HG03460 (cell line): ENCODE data around the gene TMEM116.
"Not testable (repeated sequence)": the region's sequence is repeated elsewhere in the genome, so short reads cannot be mapped to it uniquely, and the experiment has no call there.

Source experiments
- ATAC-seq: cut with Tn5 transposase; IDR thresholded peaks from one replicate; pipeline ENCODE4 v1.9.1; 2021; ENCODE audit not compliant: unreplicated experiment

TMEM116 gene

DNA sequence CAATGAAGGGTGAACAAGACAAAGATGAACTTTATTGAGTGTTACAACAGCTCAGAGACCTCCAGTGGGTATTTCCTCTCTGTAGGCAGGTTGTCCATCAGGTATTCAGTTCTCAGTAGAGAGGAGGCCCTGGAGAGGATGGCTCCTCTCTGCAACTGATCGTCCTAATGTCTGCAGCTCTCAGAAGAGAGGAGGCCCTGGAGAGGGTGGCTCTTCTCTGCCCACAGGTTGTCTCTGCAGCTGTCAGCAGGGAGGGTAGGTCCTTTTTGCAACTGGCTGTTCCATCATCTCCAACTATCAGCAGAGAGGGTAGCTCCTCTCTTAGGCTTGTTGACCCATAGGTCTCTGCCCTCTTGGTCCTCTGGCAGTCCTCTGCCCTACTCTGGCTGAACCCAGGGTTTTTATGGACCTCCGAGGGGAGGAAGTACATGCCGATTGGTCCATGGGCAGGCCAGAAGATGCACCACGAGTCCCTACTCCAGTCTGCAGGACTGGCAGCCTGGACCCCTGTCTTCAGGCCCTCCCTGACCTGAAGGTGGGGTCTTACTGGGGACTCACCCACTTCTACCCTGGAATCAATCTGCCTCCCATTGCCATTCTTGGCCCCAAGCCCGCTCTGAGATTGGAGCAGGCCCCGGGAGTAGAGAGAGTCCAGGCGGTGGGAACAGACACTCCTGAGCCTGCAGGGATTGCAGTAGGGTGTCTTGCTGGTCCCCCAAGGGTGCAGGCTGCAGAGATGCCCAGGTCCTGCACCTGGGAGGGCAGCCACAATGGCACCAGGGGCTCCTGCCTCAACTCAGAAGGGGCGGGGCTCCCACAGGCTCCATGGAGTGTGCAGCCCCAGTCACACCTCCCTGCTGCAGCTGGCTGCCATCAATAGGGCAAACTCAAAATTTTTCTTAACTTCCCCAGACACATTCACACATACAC is 2.3 kb downstream of the TMEM116 start:
- no peak for ATAC-seq

DNA sequence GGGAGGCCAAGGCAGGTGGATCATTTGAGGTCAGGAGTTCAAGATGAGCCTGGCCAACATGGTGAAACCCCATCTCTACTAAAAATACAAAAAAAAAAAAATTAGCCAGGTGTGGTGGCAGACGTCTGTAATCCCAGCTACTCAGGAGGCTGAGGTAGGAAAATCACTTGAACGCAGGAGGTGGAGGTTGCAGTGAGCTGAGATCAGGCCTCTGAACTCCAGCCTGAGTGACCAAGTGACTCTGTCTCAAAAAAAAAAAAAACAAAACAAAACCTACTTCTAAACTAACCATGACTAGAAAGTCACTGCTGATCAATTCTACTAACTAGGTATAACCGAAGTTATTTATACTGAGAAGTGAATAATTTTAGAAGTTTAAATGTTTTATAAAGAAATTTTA is 3.4 kb downstream of the TMEM116 start:
- not testable (repeated sequence) for ATAC-seq

DNA sequence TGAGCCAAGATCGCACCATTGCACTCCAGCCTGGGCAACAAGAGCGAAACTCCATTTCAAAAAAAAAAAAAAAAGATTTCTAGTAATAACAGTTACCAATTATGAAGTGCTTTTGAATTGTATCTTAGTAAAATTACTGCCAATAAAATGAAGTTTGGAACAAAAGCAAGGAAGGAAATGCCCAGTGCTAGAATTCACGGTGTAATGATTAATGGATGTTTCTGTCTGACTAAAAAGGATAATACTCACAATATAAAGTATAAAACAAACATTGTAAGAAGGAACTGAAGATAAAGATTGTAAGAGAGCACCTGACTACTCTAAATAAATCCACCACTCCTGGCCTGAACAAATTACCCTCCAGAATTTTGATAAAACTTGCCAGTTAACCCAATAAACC is 4.0 kb downstream of the TMEM116 start:
- no peak for ATAC-seq

DNA sequence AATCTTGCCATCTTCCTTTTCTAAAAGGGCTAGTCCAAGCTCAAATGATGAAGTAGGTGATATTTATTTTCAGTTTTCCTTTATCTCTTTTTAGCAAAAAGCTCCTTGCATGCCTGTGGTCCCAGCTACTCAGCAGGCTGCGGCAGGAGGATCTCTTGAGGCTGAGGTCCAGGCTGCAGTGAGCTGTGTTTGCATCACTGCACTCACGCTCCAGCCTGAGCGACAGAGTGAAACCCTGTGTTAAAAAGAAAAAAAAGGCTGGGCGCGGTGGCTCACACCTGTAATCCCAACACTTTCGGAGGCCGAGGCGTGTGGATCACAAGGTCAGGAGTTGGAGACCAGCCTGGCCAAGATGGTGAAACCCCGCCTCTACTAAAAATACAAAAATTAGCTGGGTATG is 5.0 kb downstream of the TMEM116 start:
- no peak for ATAC-seq

DNA sequence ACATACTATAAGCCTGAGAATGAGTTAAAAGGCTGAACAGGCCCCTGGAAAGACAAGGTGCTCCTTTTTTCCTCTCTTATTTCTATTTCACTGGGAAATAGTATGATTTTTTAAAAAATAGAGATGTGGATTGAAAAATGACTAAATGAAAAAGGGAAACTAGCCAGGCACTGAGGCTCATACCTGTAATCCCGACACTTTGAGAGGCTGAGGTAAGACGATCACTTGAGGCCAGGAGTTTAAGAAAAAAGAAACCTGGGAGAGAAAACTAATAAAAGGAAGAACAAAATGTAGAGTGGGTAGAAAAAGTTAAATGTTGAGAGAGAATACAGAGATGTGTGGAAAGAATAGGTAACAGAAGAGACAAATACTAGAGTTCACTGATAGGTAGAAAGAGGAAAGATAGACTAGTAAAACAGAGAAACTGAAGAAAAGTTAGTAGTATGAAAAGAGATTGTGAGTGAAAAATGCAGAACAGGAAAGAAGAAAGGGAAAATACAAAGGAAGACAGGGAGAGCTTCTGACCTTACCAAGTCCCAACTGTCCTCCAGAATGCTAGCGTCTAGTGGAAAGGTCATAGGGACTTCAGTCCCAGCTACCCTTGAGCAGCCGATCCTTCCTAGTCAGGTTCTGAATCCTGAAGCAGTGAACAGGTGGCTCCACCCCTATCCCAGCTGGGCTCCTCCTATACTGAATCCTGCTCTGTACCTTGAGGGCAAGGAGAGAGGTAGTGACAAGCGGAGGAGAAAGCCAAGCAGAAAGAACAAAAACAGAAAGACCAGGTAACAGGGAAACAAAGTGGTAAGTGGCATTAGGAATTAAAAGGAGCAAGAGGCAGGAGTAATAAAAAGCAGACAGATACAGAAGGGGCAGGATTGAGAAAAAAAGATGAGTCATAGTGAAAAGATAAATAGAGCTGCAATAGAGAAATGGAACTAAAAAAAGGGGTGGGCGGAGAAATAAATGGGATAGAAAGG is 7.3 kb downstream of the TMEM116 start:
- no peak for ATAC-seq

DNA sequence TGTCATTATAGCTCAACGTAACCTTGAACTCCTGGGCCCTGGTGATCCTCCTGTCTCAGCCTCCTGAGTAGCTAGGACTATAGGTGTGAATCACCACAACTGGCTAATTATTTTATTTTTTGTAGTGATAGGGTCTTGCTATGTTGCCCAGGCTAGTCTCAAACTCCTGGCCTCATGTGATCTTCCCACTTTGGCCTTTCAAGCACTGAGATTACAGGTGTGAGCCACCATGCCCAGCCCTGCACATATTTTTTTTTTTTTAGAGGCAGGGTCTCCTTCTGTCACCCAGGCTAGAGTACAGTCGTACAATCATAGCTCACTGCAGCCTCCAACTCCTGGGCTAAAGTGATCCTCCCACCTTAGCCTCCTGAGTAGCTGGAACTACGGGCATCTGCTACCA is 8.9 kb downstream of the TMEM116 start:
- no peak for ATAC-seq

DNA sequence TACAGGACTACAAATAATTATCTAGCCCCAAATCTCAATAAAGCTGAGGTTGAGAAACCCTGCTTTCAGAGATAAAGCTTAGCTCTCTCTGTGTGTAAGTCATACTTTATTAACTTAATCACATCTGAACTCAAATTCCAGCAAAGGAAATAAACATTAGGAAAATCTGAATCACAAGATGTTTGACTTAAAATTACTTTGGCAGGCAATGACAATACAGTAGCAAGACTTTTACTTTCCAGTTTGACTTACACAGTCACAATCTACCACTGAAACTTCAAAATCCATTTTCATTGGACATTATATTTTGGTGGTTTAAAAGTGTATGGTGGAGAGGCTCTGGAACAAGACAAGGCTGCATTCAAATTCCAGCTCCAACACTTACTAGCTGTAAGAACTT is 11.4 kb downstream of the TMEM116 start:
- ATAC-seq: no peak

DNA sequence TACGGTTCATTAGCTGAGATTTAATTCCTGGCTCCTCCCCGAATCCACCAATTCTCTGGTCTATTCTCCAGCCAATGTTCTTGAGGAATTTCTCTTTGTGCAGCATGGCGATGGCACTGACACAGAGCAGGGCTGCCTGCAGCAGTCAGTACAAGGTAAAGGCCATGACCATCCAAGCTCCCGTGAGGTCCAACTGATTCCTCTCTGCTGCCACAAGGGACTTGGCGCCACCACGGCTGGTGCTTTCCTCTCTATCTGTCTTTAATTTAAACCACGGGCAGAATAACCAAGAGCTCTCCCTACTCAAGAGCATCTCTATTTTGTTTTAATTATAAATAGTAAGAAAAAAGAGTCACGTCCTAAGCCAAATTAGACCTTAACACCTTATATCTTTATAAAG is 12.1 kb downstream of the TMEM116 start:
- no peak for ATAC-seq

DNA sequence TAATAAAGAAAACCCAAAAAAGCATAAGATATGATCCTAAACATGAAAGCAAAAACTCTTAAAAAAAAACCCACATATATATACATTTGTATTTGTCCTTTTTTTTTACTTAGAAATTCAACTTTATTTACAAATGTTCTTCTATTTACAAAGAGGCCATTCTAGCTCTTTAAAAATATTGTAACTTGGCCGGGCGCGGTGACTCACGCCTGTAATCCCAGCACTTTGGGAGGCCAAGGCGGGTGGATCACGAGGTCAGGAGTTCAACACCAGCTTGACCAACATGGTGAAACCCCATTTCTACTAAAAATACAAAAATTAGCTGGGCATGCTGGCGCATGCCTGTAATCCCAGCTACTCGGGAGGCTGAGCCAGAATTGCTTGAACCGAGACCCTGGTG is 13.8 kb downstream of the TMEM116 start:
- not testable (repeated sequence) for ATAC-seq

DNA sequence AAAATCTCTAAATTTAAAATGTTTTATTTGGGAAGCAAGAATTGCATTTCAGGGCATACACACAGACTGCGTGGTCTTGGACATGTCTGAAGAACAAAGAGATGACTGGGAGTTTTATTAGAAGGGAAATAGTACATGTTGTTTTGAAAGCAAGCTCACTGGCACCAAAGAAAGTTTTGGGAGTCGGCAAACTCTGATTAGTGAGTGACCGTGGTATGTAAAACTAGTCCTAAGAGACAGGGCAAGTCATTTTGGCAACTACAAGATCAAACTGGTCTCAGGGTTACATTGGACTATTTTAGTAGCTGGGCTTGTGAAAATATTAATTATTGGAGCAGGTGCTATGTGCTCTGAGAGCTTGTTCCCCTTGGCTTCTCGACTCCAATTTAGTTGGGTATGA is 14.9 kb downstream of the TMEM116 start:
- no peak for ATAC-seq

DNA sequence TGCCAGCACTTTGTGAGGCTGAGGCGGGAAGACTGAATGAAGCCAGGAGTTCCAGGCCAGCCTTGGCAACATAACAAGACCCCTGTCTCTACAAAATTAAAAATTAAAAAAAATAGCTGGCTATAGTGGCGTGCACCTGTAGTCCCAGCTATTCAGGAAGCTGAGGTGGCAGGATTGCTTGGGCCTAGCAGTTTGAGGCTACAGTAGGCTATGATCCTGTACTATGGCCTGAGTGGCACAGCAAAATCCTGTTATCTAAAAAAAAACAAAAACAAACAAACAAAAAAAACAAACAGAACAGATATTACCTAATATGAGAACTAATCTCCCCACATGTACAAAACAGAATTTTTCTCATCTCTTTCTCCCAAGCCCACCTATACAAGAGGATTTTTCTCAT is 15.7 kb downstream of the TMEM116 start:
- no peak for ATAC-seq

DNA sequence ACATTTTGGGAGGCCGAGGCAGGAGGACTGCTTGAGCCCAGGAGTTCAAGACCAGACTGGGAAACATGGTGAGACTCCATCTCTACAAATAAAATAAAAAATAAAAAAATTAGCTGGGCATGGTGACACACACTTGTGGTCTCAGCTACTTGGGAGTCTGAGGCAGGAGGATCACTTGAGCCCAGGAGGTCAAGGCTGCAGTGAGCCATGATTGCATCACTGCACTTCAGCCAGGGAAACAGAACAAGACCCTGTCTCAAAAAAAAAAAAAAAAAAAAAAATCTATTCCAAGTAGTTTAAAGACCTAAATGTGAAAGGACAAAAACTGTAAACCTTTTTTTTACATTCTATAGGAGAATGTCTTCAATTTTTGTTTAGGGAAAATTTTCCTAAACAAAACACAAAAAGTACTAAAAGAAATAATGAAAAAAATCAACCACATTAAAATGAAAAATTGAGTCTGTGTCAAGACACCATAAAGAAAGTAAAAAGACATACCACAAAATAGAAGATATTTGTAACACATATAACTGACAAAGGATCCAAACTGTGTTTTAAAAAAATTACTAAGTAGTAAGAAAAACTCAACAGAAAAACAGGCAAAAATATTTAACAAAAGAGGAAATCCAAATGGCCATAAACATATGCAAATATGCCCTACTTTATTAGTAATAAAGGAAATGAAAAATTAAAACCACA is 17.0 kb downstream of the TMEM116 start:
- no peak for ATAC-seq

DNA sequence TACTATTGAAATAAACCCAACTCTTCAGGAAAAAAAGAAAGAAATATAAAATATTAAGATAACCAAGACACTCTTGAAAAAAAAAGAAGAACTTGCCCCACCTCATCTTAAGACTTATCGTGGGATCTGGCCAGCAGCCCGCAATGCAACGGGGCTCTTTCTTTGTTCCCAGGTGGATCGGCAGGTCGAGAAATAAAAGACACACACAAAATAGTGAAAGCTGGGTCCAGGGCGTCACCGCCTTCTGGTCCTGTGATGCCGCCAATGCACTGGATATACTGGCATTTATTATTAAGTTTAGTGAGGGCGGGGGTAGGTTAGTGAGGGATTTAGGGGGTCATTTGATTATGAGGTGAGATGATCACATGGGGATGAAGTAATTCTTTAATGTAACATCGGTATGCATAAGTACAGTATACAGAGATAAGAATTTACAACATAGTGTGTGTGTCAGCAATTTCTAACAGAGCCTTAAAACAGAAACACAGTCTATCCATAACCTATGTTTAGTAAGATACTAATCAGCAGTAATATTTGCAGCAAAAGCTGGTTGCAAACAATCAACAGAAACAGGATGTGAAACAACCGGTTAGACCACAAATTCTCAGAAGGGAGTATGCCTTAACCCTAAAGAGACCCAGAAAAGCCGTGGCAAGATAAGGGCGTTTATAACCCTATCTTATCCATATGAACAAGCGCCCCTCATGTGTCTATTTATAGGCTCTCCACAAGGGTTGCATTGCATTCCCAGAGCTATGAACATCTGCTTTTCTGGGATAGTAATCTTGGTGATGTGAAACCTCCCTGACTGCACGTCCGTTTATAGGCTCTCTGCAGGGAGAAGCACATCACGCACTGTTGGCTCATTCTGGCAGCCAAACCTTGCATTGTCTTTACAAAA is 18.5 kb downstream of the TMEM116 start:
- not testable (repeated sequence) for ATAC-seq

DNA sequence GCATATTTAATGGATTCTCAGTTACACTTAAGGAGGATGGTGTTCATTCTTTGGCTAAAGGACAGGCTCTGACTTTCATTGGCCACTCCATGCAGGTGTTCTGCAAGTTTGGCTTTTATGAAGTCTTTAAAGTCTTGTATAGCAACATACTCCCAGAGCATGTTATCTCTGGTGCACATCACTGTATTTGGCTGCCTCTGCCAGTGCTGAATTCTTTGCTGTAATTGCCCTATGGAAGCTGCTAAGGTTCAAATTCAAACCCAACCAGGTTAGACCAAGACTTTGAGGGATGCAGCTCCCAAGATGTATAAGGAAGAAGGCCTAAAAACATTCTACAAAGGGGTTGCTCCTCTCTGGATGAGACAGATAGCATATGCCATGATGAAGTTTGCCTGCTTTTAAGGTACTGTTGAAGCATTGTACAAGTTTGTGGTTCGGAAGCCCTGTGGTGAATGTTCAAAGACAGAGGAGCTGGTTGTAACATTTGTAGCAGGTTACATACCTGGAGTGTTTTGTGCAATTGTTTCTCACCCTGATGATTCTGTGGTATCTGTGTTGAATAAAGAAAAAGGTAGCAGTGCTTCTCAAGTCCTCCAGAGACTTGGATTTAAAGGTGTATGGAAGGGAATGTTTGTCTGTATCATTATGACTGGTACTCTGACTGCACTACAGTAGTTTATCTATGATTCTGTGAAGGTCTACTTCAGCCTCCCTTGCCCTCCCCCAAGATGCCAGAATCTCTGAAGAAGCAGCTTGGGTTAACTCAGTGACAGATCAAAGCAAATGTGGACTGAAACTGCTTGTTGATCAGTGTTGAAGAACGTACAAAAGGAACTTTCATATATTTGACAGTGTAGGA is 19.4 kb downstream of the TMEM116 start:
- peak; percentile 53 for ATAC-seq

DNA sequence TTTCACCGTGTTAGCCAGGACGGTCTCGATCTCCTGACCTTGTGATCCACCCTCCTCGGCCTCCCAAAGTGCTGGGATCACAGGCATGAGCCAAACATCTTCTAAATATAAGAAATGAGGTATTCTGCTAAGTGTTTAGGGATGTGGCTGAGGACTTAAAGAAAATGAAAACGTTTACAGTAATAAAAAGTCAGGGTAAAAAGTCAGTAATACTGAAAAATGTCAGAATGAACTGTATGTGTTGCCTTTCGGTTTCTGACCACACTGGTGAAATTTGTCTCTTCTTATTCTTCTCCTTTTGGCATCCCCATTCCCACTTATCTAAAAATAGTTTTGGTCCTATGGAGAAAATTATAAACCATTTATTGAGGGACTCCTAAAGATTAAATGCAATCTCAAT is 20.5 kb downstream of the TMEM116 start:
- no peak for ATAC-seq

DNA sequence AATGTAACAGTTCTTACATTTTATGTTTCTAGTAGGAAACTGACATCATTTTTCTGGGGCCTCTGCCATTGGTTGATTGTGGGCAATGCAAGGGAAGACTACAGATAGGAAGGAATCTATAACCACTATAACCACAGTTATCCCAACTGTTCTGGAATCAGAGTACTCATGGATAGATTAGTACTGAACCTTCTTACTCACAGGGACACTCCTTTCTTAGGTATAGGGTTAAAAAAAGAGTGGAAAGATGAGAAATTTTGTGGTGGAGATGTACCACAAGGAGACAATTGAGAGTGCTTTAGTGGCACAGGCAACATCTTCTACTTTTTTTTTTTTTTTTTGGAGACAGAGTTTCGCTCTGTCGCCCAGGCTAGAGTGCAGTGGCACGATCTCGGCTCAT is 21.0 kb downstream of the TMEM116 start:
- ATAC-seq: no peak

DNA sequence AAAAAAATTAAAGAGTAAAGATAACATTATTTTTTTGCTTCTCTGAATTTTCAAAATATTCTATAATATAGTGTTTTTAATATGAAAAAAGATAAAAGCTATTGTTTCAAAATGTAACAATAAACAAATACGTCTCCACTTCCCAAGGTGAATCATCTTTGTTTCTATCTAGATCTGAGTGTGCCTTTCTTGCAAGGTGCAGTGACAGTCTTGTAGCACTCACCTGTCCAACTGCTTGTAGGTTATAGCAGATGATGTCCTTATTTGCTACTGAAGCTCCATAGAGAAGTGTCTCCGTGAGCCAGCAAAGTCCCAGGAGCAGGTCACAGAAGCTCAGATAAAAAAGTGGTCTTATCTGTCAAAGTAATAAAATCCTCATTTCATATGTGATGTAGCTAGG is 21.4 kb downstream of the TMEM116 start:
- no peak for ATAC-seq

DNA sequence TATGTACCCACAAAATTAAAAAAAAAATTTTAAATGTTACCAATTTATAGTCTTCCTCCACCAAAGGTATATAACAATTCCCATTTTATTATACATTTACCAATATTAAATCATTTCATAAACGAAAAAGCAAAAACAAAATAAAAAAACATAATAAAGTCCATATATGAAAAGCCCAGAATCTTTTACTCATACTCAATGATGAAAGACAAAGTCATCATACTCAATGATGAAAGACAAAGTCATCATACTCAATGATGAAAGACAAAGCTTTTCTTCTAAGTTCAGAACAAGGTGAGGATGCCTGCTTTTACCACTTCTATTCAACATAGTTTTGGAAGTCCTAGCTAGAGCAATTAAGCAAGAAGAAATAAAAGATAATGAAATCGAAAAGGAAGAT is 28.1 kb downstream of the TMEM116 start:
- ATAC-seq: no peak

DNA sequence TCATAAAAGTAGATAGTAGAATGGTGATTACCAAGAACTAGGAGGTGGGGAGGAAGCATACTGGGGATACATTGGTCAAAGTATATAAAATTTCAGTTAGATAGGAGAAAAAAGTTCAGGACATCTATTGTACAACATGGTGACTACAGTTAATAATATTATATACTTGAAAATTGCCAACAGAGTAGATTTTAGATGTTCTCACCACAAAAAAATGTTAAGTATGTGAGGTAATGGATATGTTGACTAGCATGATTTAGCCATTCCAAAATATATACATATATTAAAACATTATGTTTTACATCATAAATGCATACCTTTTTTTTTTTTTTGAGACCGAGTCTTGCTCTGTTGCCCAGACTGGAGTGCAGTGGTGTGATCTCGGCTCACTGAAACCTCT is 31.0 kb downstream of the TMEM116 start:
- ATAC-seq: no peak
